MM.1S (cell line): Measurements from ENCODE around the gene PILRA.

Experiments
- DNase-seq: peaks from one replicate; pipeline ENCODE4 v3.0.0-alpha.2; 2015
- H2AFZ ChIP-seq: fragments of 300-600 bp; sonication (generic); 2 replicates; pipeline ENCODE4 v1.6.0; 2016; ENCODE audit warnings: antibody characterized with exemption, low read length
- H3F3A ChIP-seq: fragments of 300-600 bp; sonication (generic); 2 replicates; pipeline ENCODE4 v1.6.1; 2016; ENCODE audit warnings: mild to moderate bottlenecking, antibody characterized with exemption, low read length, moderate library complexity, mixed read lengths; ENCODE audit not compliant: insufficient read depth
- H3K27ac ChIP-seq: fragments of 300-600 bp; sonication (generic); 2 replicates; pipeline ENCODE4 v1.5.1; 2016; ENCODE audit warnings: mild to moderate bottlenecking, low read length
- H3K27me3 ChIP-seq: fragments of 300-600 bp; sonication (generic); replicated peaks from 2 replicates; pipeline ENCODE4 v1.6.0; 2016; ENCODE audit warnings: low read length; ENCODE audit not compliant: insufficient read depth
- H3K36me3 ChIP-seq: fragments of 300-600 bp; sonication (generic); replicated peaks from 2 replicates; pipeline ENCODE4 v1.6.1; 2016; ENCODE audit warnings: mild to moderate bottlenecking, low read length, mixed read lengths; ENCODE audit not compliant: insufficient read depth
- H3K4me1 ChIP-seq: fragments of 300-600 bp; sonication (generic); 2 replicates; pipeline ENCODE4 v1.6.1; 2016; ENCODE audit warnings: low read length, mixed read lengths
- H3K4me2 ChIP-seq: fragments of 300-600 bp; sonication (generic); 2 replicates; pipeline ENCODE4 v1.6.0; 2016; ENCODE audit warnings: low read depth, low read length
- H3K4me3 ChIP-seq: fragments of 300-600 bp; sonication (generic); 2 replicates; pipeline ENCODE4 v1.5.1; 2016; ENCODE audit warnings: low read length, mixed read lengths
- H3K79me2 ChIP-seq: fragments of 300-600 bp; sonication (generic); 2 replicates; pipeline ENCODE4 v1.6.1; 2016; ENCODE audit warnings: mixed run types, low read length, mixed read lengths
- H3K9ac ChIP-seq: fragments of 300-600 bp; sonication (generic); 2 replicates; pipeline ENCODE4 v1.6.1; 2016; ENCODE audit warnings: low read length, mixed read lengths
- H3K9me2 ChIP-seq: fragments of 300-600 bp; sonication (generic); replicated peaks from 2 replicates; pipeline ENCODE4 v1.6.1; 2016; ENCODE audit warnings: mild to moderate bottlenecking, low read length, mixed read lengths; ENCODE audit not compliant: insufficient read depth
- H3K9me3 ChIP-seq: fragments of 300-600 bp; sonication (generic); replicated peaks from 2 replicates; pipeline ENCODE4 v1.6.1; 2016; ENCODE audit warnings: mild to moderate bottlenecking, low read length, mixed read lengths; ENCODE audit not compliant: insufficient read depth
- H4K20me1 ChIP-seq: fragments of 300-600 bp; sonication (generic); 2 replicates; pipeline ENCODE4 v1.6.1; 2016; ENCODE audit warnings: mild to moderate bottlenecking, low read length, moderate library complexity, mixed read lengths; ENCODE audit not compliant: insufficient read depth
- EZH2 ChIP-seq: fragments of 300-600 bp; sonication (generic); optimal IDR thresholded peaks from 2 replicates; pipeline ENCODE3; 2017; ENCODE audit warnings: low read depth, mild to moderate bottlenecking, antibody characterized with exemption, low read length, mixed read lengths
- EZH2phosphoT487 ChIP-seq: fragments of 300-600 bp; sonication (generic); IDR thresholded peaks from 2 replicates; pipeline ENCODE4 v1.6.1; 2018; ENCODE audit warnings: antibody characterized with exemption, low read length
- TF ChIP-seq, protein P1 (sequence below): fragments of 300-600 bp; sonication (generic); IDR thresholded peaks from 2 replicates; pipeline ENCODE4 v1.5.1; 2016; ENCODE audit warnings: antibody characterized with exemption, low read length, mixed read lengths

Gene PILRA

DNA sequence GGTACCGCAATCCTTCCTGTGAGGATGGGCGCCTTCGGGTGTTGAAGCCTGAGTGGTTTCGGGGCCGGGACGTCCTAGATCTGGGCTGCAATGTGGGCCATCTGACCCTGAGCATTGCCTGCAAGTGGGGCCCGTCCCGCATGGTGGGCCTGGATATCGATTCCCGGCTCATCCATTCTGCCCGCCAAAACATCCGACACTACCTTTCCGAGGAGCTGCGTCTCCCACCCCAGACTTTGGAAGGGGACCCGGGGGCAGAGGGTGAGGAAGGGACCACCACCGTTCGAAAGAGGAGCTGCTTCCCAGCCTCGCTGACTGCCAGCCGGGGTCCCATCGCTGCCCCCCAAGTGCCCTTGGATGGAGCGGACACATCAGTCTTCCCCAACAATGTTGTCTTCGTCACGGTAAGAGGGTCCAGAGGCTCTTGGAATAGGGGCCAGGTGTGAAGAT is 58.0 kb downstream of the PILRA start:
- Histone ChIP-seq H3K9ac (no peak overlapping the region), H3K4me1 (peaks cover 22% of the 10 kb centered on the region; the same call in 1 of the 2 replicates), H3K4me2 (no peak overlapping the region; the same call in 1 of the 2 replicates), H3K27ac (no peak overlapping the region), H3K27me3 (no peaks in the 10 kb centered on the region), H3F3A (peaks cover 51% of the 10 kb centered on the region), H3K9me2 (no peaks in the 10 kb centered on the region), H4K20me1 (no peaks in the 10 kb centered on the region), H3K79me2 (peaks cover 63% of the 10 kb centered on the region), H3K36me3 (peaks cover 11% of the 10 kb centered on the region; the same call in 1 of the 2 replicates), H3K4me3 (no peak overlapping the region), H2AFZ (no peak overlapping the region), H3K9me3 (no peaks in the 10 kb centered on the region)
- TF ChIP-seq EZH2phosphoT487: no peak
- TF ChIP-seq, protein P1, sequence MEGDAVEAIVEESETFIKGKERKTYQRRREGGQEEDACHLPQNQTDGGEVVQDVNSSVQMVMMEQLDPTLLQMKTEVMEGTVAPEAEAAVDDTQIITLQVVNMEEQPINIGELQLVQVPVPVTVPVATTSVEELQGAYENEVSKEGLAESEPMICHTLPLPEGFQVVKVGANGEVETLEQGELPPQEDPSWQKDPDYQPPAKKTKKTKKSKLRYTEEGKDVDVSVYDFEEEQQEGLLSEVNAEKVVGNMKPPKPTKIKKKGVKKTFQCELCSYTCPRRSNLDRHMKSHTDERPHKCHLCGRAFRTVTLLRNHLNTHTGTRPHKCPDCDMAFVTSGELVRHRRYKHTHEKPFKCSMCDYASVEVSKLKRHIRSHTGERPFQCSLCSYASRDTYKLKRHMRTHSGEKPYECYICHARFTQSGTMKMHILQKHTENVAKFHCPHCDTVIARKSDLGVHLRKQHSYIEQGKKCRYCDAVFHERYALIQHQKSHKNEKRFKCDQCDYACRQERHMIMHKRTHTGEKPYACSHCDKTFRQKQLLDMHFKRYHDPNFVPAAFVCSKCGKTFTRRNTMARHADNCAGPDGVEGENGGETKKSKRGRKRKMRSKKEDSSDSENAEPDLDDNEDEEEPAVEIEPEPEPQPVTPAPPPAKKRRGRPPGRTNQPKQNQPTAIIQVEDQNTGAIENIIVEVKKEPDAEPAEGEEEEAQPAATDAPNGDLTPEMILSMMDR: no peak
- no peak for DNase-seq

DNA sequence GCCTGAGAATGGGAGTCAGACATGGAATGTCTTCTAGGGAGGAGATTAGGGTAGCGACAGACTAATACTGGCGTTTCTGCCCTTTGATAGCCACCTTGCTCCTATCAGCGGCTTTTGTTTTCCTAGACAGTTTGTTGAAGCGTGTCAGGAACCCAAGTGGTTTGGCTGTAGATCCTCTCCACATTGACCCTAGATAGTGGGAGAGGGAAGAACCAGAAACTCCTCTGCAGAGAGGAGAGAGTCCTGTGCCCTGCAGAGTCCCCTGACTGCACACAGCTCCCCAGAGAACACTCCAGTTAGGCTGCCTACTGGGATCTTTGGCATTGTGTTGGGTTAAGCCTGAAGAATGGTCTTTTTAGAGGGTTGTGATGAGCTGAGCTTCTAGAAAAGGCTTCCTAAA is 58.8 kb downstream of the PILRA start:
- Histone ChIP-seq H3K4me1 (peaks cover 22% of the 10 kb centered on the region; the same call in 1 of the 2 replicates), H3K36me3 (peaks cover 11% of the 10 kb centered on the region; the same call in 1 of the 2 replicates), H2AFZ (no peak overlapping the region), H3K9ac (no peak overlapping the region), H3K4me3 (no peak overlapping the region), H4K20me1 (no peaks in the 10 kb centered on the region), H3K4me2 (no peak overlapping the region), H3K27me3 (no peaks in the 10 kb centered on the region), H3K79me2 (peaks cover 63% of the 10 kb centered on the region), H3K9me3 (no peaks in the 10 kb centered on the region), H3F3A (peaks cover 52% of the 10 kb centered on the region), H3K27ac (no peak overlapping the region), H3K9me2 (no peaks in the 10 kb centered on the region)
- DNase-seq: no peak
- no peak for TF ChIP-seq EZH2
- TF ChIP-seq EZH2phosphoT487: no peak
- TF ChIP-seq, protein P1: no peak

GRCh38 chr7:100432621-100433275 is 59.5 kb downstream of the PILRA start:
- H3K9ac ChIP-seq: no peak overlapping the region
- no peak overlapping the region for H3K27ac ChIP-seq
- H3K4me3 ChIP-seq: no peak overlapping the region
- H3K9me2 ChIP-seq: no peaks in the 10 kb centered on the region
- peaks cover 55% of the 10 kb centered on the region for H3F3A ChIP-seq
- no peaks in the 10 kb centered on the region for H3K27me3 ChIP-seq
- H3K4me1 ChIP-seq: peaks cover 22% of the 10 kb centered on the region; the same call in 1 of the 2 replicates
- peaks cover 63% of the 10 kb centered on the region for H3K79me2 ChIP-seq
- peaks cover 11% of the 10 kb centered on the region; the same call in 1 of the 2 replicates for H3K36me3 ChIP-seq
- TF ChIP-seq EZH2phosphoT487 (no peak), EZH2 (no peak)
- TF ChIP-seq, protein P1: no peak
- no peak overlapping the region for H2AFZ ChIP-seq
- H3K4me2 ChIP-seq: no peak overlapping the region
- no peaks in the 10 kb centered on the region for H4K20me1 ChIP-seq
- no peaks in the 10 kb centered on the region for H3K9me3 ChIP-seq
- no peak for DNase-seq
